ENCODE measurements around the gene CCDC186. TPM values are rescaled to one million over a fixed set of nuclear protein-coding genes. Genes with fewer than 3 reads are reported as not detected.

CCDC186 gene
- total RNA-seq, 1 experiment from 2014 or later: 20.9 TPM

- Mint-ChIP-seq H3K27me3 (ENCODE audit: insufficient read depth, unreplicated experiment) (no peaks in the 10 kb centered on the region), H3K9me3 (ENCODE audit: unreplicated experiment) (no peaks in the 10 kb centered on the region), H3K4me3 (ENCODE audit: unreplicated experiment) (no peak overlapping the region), H3K36me3 (ENCODE audit: insufficient read depth, unreplicated experiment) (peaks cover 6% of the 10 kb centered on the region), H3K4me1 (ENCODE audit: insufficient read depth, unreplicated experiment) (no peaks in the 10 kb centered on the region), H3K27ac (ENCODE audit: low read depth, unreplicated experiment) (no peak overlapping the region)
- no TSS peak for BruUV-seq (replicated peaks)
- CTCF ChIA-PET: interaction anchor here (0.6 kb wide), 1 partner anchor 50 kb away, joined by 3 read pairs; no protein-coding TSS in a partner anchor
- no peak for DNase-seq (ENCODE audit: unreplicated experiment)
- intact Hi-C loops (cut with micrococcal nuclease): no loop called here
- TF ChIP-seq CTCF (IDR thresholded peaks at IDR 0.05; ENCODE audit: unreplicated experiment): no peak
- POLR2A ChIA-PET: interaction anchor here (1.2 kb wide), 1 partner anchor 406 kb away, joined by 3 read pairs; no protein-coding TSS in a partner anchor
Observed at GRCh38 chr10:114117728-114118127, 56.3 kb downstream of the CCDC186 start.

- no peak for TF ChIP-seq CTCF (IDR thresholded peaks at IDR 0.05; ENCODE audit: unreplicated experiment)
- H3K36me3 Mint-ChIP-seq (ENCODE audit: insufficient read depth, unreplicated experiment): peaks cover 6% of the 10 kb centered on the region
- H3K4me1 Mint-ChIP-seq (ENCODE audit: insufficient read depth, unreplicated experiment): no peaks in the 10 kb centered on the region
- H3K9me3 Mint-ChIP-seq (ENCODE audit: unreplicated experiment): no peaks in the 10 kb centered on the region
- intact Hi-C loops (cut with micrococcal nuclease): no loop called here
- POLR2A ChIA-PET: interaction anchor here (0.6 kb wide), 1 partner anchor 251 kb away, joined by 3 read pairs; no protein-coding TSS in a partner anchor
- H3K27me3 Mint-ChIP-seq (ENCODE audit: insufficient read depth, unreplicated experiment): no peaks in the 10 kb centered on the region
- no peak overlapping the region for H3K27ac Mint-ChIP-seq (ENCODE audit: low read depth, unreplicated experiment)
- DNase-seq (ENCODE audit: unreplicated experiment): no peak
- no peak overlapping the region for H3K4me3 Mint-ChIP-seq (ENCODE audit: unreplicated experiment)
- CTCF ChIA-PET: interaction anchor here (0.6 to 1.2 kb wide), 6 partner anchors 8 to 410 kb away, joined by 3 to 4 read pairs (median 4); no protein-coding TSS in a partner anchor
- BruUV-seq (replicated peaks): no TSS peak
Observed at GRCh38 chr10:114115661-114116445, 58.1 kb downstream of the CCDC186 start.

- Mint-ChIP-seq H3K4me3 (ENCODE audit: unreplicated experiment) (no peak overlapping the region), H3K27ac (ENCODE audit: low read depth, unreplicated experiment) (no peak overlapping the region), H3K9me3 (ENCODE audit: unreplicated experiment) (no peaks in the 10 kb centered on the region), H3K36me3 (ENCODE audit: insufficient read depth, unreplicated experiment) (no peaks in the 10 kb centered on the region), H3K4me1 (ENCODE audit: insufficient read depth, unreplicated experiment) (no peaks in the 10 kb centered on the region), H3K27me3 (ENCODE audit: insufficient read depth, unreplicated experiment) (no peaks in the 10 kb centered on the region)
- intact Hi-C loops (cut with micrococcal nuclease): no loop called here
- TF ChIP-seq CTCF (IDR thresholded peaks at IDR 0.05; ENCODE audit: unreplicated experiment): peak; percentile 45
- POLR2A ChIA-PET: interaction anchor here (0.8 to 1.2 kb wide), 2 partner anchors 61 to 239 kb away, joined by 3 to 4 read pairs; no protein-coding TSS in a partner anchor
- CTCF ChIA-PET: interaction anchor here (0.5 to 2.2 kb wide), 10 partner anchors 48 to 406 kb away, joined by 3 to 16 read pairs (median 4); no protein-coding TSS in a partner anchor
- DNase-seq (ENCODE audit: unreplicated experiment): peak; percentile 50
- BruUV-seq (replicated peaks): no TSS peak
Observed at GRCh38 chr10:114110174-114110972, 63.6 kb downstream of the CCDC186 start.

GRCh38 chr10:114103284-114103683, 70.7 kb downstream of the CCDC186 start:
- intact Hi-C loops (cut with micrococcal nuclease): loop anchor here (1.0 to 2.0 kb wide), 4 partner anchors 304 to 424 kb away; partner anchors contain the start of gene CASP7
- H3K4me3 Mint-ChIP-seq (ENCODE audit: unreplicated experiment): no peak overlapping the region
- DNase-seq (ENCODE audit: unreplicated experiment): peak; percentile 66
- BruUV-seq (replicated peaks): no TSS peak
- TF ChIP-seq CTCF (IDR thresholded peaks at IDR 0.05; ENCODE audit: unreplicated experiment): peak; percentile 46
- CTCF ChIA-PET: interaction anchor here (0.6 to 8.0 kb wide), 30 partner anchors 8 to 405 kb away, joined by 3 to 149 read pairs (median 4); no protein-coding TSS in a partner anchor
- POLR2A ChIA-PET: interaction anchor here (0.5 to 1.2 kb wide), 2 partner anchors 35 to 251 kb away, joined by 3 read pairs; no protein-coding TSS in a partner anchor
- H3K9me3 Mint-ChIP-seq (ENCODE audit: unreplicated experiment): no peaks in the 10 kb centered on the region
- H3K27me3 Mint-ChIP-seq (ENCODE audit: insufficient read depth, unreplicated experiment): no peaks in the 10 kb centered on the region
- H3K36me3 Mint-ChIP-seq (ENCODE audit: insufficient read depth, unreplicated experiment): peaks cover 4% of the 10 kb centered on the region
- H3K27ac Mint-ChIP-seq (ENCODE audit: low read depth, unreplicated experiment): no peak overlapping the region
- no peaks in the 10 kb centered on the region for H3K4me1 Mint-ChIP-seq (ENCODE audit: insufficient read depth, unreplicated experiment)
